GM12891 (cell line): ENCODE results near the gene FBL.
"Not testable (repeated sequence)": the region's sequence is repeated elsewhere in the genome, so short reads cannot be mapped to it uniquely, and the experiment has no call there.

Experiments used
- POLR2A ChIP-seq: IDR thresholded peaks from 2 replicates; pipeline ENCODE4 v1.6.1; 2011; ENCODE audit warnings: low read depth, low read length, control low read depth
- POLR2AphosphoS5 ChIP-seq: IDR thresholded peaks from 2 replicates; pipeline ENCODE4 v1.6.1; 2011; ENCODE audit warnings: low read depth, low read length, control low read depth
- POU2F2 ChIP-seq: IDR thresholded peaks from 2 replicates; pipeline ENCODE4 v1.6.1; 2011; ENCODE audit warnings: low read depth, mild to moderate bottlenecking, control low read depth, low read length, moderate library complexity
- SPI1 ChIP-seq: IDR thresholded peaks from 2 replicates; pipeline ENCODE4 v1.6.1; 2011; ENCODE audit warnings: low read depth, low read length, control low read depth
- TAF1 ChIP-seq: IDR thresholded peaks from 2 replicates; pipeline ENCODE4 v1.6.1; 2011; ENCODE audit warnings: low read depth, low read length, control low read depth

DNA sequence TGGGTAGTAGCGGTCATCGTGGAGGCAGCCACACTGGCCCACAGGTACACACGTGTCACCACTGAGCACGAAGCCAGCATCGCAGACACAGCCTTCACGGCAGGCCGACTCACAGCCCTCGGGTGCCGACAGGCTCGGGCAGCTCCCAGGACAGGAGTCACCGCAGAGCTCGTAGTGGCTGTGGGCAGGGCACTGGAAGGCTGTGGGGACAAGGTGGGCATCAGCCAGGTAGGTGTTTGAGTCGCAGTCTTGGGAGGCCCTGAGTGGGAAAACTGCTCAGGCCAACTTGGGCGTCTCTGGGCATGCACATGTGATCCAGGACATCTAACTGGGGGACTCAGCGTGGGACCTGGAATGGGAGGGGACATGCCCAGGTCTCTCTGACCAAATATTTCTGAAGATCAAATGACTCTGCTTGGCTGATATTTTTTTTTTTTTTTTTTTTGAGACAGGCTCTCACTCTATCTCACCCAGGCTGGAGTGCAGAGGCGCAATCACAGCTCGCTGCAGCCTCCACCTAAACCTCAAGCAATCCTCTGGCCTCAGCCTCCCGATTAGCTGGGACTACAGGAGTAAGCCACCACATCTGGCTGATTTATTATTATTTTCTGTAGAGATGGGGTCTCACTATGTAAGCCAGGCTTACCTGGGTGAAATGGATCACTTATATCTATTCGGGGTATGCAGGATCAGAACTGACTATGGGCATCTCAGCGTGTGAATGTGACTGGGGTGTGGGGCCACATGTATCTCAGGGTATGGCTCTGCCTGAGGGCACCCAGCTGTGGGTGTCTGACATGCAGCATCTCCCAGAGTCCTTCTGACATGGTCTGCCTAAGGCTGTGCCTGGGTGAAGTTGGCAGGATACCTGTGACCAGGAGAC lies 43.9 kb upstream of the FBL start:
- TF ChIP-seq POLR2AphosphoS5, TAF1, POLR2A, SPI1, POU2F2: not testable (repeated sequence)
